GM12875 (cell line): ENCODE results near the gene TALDO1.

Experiments used
- H3K4me3 ChIP-seq: one replicate; pipeline ENCODE4 v1.5.1; 2011; ENCODE audit warnings: low read depth, low read length, control low read depth
- TF ChIP-seq, protein P1 (sequence below): IDR thresholded peaks from 2 replicates; pipeline ENCODE4 v1.5.1; 2011; ENCODE audit warnings: low read depth, mild to moderate bottlenecking, control low read depth, inconsistent platforms, low read length, moderate library complexity, borderline replicate concordance; ENCODE audit not compliant: insufficient read depth

Gene TALDO1

DNA sequence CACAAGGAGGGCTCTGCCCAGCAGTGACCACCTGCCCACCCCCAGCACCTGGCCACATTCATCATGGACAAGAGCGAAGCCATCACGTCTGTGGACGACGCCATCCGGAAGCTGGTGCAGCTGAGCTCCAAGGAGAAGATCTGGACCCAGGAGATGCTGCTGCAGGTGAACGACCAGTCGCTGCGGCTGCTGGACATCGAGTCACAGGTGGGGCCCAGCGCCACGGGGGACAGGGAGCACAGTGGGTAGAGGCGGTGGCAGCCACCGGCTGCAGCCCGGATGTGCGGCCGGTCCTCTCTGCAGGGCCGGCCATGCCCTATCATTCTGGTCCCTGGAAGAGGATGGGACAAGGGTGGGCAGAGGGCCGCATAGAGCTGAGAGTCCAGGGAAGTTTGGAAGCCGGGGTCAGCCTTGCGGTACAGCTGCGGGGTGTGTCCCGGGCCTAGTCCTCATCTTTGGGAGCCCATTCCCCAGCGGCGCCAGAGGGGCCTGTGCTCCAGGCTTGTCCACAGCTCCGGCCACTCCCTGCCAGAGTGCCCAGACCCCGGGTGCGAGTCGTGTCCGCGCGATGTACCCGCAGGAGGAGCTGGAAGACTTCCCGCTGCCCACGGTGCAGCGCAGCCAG is 27.1 kb upstream of the TALDO1 start:
- TF ChIP-seq, protein P1, sequence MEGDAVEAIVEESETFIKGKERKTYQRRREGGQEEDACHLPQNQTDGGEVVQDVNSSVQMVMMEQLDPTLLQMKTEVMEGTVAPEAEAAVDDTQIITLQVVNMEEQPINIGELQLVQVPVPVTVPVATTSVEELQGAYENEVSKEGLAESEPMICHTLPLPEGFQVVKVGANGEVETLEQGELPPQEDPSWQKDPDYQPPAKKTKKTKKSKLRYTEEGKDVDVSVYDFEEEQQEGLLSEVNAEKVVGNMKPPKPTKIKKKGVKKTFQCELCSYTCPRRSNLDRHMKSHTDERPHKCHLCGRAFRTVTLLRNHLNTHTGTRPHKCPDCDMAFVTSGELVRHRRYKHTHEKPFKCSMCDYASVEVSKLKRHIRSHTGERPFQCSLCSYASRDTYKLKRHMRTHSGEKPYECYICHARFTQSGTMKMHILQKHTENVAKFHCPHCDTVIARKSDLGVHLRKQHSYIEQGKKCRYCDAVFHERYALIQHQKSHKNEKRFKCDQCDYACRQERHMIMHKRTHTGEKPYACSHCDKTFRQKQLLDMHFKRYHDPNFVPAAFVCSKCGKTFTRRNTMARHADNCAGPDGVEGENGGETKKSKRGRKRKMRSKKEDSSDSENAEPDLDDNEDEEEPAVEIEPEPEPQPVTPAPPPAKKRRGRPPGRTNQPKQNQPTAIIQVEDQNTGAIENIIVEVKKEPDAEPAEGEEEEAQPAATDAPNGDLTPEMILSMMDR = no peak
- no peak overlapping the region for H3K4me3 ChIP-seq

DNA sequence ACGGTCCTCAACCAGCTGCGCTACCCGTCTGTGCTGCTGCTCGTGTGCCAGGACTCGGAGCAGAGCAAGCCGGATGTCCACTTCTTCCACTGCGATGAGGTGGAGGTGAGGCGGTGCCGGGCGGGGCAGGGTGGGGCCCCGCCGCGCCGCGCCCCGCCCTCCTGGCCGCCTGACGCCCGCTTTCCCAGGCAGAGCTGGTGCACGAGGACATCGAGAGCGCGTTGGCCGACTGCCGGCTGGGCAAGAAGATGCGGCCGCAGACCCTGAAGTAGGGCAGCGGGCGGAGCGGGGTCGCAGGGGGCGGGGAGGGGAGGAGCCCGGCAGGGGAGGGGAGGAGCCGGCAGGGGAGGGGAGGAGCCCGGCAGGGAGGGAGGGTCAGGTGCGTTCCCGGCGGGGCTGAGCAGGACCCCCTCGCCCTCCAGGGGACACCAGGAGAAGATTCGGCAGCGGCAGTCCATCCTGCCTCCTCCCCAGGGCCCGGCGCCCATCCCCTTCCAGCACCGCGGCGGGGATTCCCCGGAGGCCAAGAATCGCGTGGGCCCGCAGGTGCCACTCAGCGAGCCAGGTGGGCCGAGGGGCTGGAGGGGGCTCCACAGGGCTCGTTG is 26.5 kb upstream of the TALDO1 start:
- H3K4me3 ChIP-seq = peak overlapping the region; percentile 23
- TF ChIP-seq, protein P1 = no peak

DNA sequence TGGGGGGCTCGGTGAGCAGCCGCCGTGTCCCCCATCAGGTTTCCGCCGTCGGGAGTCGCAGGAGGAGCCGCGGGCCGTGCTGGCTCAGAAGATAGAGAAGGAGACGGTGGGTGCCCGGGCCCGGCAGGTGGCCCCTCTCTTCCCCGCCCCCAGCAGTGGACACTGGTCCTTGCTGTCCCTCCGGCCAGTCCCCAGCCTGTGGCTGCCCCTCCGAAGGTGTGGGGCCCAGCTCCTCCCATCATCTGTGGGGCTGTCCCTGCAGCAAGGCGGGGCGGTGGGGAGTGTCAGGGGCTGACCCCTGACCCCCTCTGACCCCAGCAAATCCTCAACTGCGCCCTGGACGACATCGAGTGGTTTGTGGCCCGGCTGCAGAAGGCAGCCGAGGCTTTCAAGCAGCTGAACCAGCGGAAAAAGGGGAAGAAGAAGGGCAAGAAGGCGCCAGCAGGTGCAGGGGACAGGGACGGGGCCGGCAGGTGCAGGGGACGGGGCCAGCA is 26.0 kb upstream of the TALDO1 start:
- H3K4me3 ChIP-seq = peak overlapping the region; percentile 23
- TF ChIP-seq, protein P1 = no peak

DNA sequence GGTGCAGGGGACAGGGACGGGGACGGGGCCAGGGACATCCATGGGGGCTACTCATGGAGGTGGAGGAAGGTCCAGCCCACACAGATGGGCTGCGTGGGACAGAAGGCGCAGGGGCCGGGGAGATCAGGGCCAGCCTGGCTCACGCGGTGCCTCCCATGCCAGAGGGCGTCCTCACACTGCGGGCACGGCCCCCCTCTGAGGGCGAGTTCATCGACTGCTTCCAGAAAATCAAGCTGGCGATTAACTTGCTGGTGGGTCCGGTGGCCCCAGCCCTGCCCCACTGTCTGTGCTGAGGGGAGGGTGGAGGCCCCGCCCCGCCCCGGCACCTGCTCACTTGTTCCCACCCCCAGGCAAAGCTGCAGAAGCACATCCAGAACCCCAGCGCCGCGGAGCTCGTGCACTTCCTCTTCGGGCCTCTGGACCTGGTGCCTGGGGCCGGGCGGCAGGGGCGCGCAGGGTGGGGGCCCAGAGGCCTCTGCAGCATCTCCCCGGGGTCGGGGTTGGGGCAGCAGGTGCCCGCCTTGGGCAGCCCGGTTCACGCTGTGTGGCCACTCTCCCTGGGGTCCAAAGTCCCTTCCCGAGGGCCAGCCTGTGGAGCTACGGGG is 25.4 kb upstream of the TALDO1 start:
- TF ChIP-seq, protein P1 = no peak
- H3K4me3 ChIP-seq = no peak overlapping the region

DNA sequence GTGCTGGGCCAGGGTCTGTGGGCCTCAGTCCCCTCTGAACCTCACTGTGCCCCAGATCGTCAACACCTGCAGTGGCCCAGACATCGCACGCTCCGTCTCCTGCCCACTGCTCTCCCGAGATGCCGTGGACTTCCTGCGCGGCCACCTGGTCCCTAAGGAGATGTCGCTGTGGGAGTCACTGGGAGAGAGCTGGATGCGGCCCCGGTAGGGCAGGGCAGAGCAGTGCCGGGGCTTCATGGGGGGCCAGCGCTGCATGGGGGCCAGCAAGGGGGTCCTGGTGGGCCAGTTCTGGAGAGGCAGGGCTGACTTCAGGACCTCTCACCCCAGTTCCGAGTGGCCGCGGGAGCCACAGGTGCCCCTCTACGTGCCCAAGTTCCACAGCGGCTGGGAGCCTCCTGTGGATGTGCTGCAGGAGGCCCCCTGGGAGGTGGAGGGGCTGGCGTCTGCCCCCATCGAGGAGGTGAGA is 24.9 kb upstream of the TALDO1 start:
- no peak overlapping the region for H3K4me3 ChIP-seq
- TF ChIP-seq, protein P1 = no peak

DNA sequence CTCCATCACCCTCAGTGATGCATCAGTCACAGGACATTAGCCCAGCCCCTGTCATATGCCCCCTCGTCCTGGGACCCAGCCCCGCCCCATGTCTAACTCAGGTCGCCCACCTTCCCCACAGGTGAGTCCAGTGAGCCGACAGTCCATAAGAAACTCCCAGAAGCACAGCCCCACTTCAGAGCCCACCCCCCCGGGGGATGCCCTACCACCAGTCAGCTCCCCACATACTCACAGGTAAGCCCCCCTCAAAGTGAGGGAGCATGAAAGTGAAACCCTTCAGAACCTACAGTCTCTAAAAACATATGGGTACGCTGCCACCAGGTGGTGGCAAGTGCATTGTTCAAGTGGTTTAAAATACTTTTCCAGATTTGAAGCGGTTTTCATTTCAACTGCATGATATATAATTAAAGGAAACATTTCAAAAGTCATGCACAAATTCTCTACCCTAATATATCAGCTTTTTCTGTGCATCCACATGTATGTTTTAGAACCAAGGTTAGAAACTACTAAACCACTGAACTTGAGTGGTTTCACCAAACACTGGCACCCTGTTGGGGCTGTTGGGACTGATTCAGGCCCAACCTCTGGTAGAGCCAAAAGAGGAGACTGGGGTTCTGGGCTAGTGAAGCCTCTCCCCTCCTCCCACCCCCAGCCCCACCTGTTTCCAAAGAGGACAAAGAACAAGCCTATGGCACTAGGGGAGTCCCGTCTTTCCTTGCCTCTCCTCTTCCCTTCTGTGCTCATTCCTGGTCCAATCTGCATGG is 24.0 kb upstream of the TALDO1 start:
- H3K4me3 ChIP-seq = no peak overlapping the region
- TF ChIP-seq, protein P1 = peak; percentile 38; the same call in 1 of the 2 replicates
